ENCODE measurements around the gene KATNB1. TPM values are rescaled to one million over a fixed set of nuclear protein-coding genes. Genes with fewer than 3 reads are reported as not detected.

The KATNB1 gene
- total and polyA plus RNA-seq, 4 donors, result 14.9 to 39.3 (median 20.1) TPM

DNA sequence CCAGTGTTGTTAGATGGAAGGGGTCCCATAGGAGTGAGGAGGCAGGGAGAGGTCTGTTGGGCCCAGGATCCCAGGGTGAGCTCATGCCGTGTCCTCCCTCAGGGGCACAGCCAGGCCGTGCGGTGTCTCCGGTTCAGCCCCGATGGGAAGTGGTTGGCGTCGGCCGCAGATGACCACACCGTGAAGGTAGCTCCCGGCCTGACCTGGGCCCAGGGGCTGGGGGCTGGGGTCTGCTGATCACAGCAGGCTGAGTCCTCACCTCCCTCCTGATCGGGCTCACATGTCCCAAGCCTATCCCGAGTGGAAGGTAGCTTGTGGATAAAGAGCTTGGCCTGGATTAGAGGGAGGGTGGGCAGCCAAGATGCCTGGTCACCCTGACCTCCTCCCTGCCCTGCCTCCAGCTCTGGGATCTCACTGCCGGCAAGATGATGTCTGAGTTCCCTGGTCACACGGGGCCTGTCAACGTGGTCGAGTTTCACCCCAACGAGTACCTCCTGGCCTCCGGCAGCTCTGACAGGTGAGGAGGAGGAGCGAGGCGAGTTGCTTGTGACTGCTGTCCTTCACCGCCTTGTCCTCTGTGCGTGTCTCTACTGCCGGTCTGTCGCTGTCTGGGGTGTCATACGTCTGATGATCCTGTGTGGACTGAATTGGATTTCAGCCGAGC is 16.1 kb downstream of the KATNB1 start:
- H3K4me3 ChIP-seq, result no peak overlapping the region
- no peak for DNase-seq
- H3K9me3 ChIP-seq (ENCODE audit: control insufficient read depth in 4 of 4, insufficient read depth in 3 of 4, low read length in 3 of 4), result no peaks in the 10 kb centered on the region
- no peak overlapping the region for H3K27ac ChIP-seq (ENCODE audit: low read depth in 1 of 2, low read length in 1 of 2)
- H3K27me3 ChIP-seq (ENCODE audit: control insufficient read depth in 3 of 3, insufficient read depth in 3 of 3, low read length in 2 of 3), result no peaks in the 10 kb centered on the region
- H3K4me1 ChIP-seq (ENCODE audit: control insufficient read depth in 5 of 5, insufficient read depth in 5 of 5, low read length in 5 of 5), result no peaks in the 10 kb centered on the region
- TF ChIP-seq, protein P1, sequence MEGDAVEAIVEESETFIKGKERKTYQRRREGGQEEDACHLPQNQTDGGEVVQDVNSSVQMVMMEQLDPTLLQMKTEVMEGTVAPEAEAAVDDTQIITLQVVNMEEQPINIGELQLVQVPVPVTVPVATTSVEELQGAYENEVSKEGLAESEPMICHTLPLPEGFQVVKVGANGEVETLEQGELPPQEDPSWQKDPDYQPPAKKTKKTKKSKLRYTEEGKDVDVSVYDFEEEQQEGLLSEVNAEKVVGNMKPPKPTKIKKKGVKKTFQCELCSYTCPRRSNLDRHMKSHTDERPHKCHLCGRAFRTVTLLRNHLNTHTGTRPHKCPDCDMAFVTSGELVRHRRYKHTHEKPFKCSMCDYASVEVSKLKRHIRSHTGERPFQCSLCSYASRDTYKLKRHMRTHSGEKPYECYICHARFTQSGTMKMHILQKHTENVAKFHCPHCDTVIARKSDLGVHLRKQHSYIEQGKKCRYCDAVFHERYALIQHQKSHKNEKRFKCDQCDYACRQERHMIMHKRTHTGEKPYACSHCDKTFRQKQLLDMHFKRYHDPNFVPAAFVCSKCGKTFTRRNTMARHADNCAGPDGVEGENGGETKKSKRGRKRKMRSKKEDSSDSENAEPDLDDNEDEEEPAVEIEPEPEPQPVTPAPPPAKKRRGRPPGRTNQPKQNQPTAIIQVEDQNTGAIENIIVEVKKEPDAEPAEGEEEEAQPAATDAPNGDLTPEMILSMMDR (IDR thresholded peaks at IDR 0.05; ENCODE audit: control extremely low read depth, extremely low read depth), result no peak
- H3K9ac ChIP-seq (ENCODE audit: insufficient read depth in 1 of 2, low read length in 2 of 2), result no peak overlapping the region
- peaks cover 0 to 48% (median 4%) of the 10 kb centered on the region in 4 donors for H3K36me3 ChIP-seq (ENCODE audit: control insufficient read depth in 4 of 4, insufficient read depth in 4 of 4, low read length in 4 of 4)
- 93 to 94% methylated on average over 26 of the region's 26 CpGs for WGBS, 2 donors
- no peak for ATAC-seq (ENCODE audit: insufficient read depth, low FRiP score)

DNA sequence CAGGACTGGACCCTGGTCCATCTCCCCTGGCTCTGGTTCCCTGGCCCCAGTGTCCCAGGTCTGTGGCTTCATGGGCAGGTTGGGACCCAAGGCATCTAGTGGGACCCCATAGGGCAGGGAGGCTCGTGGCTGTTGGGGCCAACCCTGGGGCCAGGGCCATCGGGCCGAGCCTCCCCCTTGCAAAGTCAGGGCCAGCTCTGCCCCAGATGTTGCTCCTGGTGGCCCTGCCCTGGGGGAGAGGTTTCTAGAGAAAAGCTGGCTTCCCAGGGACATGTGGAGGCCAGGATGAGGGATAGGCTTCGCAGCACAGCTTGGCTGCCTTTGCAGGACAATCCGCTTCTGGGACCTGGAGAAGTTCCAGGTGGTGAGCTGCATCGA is 16.6 kb downstream of the KATNB1 start:
- Histone ChIP-seq H3K36me3 (ENCODE audit: control insufficient read depth in 4 of 4, insufficient read depth in 4 of 4, low read length in 4 of 4) (peaks cover 0 to 51% (median 6%) of the 10 kb centered on the region in 4 donors), H3K4me3 (no peak overlapping the region)
- WGBS, 2 donors, result 85 to 91% methylated on average over 6 of the region's 6 CpGs

DNA sequence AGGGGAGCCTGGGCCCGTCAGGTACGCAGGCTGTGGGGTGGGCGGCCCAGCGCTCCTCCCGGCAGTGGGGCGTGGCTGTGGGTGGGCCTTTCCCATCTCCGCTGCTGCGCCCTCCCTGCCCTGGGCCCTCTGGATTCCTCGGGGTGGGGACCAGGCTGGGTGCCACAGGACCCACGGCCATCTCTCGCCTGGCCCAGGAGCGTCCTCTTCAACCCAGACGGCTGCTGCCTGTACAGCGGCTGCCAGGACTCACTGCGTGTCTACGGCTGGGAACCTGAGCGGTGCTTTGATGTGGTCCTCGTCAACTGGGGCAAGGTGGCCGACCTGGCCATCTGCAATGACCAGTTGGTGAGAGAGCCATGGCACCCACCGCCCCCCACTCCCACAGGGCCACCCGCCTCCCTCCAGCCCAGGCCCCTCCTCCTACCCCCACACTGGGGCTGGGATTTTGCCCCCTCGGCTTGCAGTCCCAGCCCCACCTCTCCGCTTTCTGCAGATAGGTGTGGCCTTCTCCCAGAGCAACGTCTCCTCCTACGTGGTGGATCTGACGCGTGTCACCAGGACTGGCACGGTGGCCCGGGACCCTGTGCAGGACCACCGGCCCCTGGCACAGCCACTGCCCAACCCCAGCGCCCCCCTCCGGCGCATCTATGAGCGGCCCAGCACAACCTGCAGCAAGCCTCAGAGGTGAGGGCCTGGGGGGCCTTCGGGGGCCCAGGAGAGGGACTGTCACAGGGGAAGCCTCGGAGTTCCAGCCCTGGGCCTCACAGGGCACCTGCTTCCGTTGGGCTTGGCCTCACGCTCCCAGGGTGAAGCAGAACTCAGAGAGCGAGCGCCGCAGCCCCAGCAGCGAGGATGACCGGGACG is 17.2 kb downstream of the KATNB1 start:
- no peaks in the 10 kb centered on the region for H3K4me1 ChIP-seq (ENCODE audit: control insufficient read depth in 5 of 5, insufficient read depth in 5 of 5, low read length in 5 of 5)
- no peak overlapping the region for H3K9ac ChIP-seq (ENCODE audit: insufficient read depth in 1 of 2, low read length in 2 of 2)
- no peaks in the 10 kb centered on the region for H3K9me3 ChIP-seq (ENCODE audit: control insufficient read depth in 4 of 4, insufficient read depth in 3 of 4, low read length in 3 of 4)
- no peaks in the 10 kb centered on the region for H3K27me3 ChIP-seq (ENCODE audit: control insufficient read depth in 3 of 3, insufficient read depth in 3 of 3, low read length in 2 of 3)
- WGBS, 2 donors, result 89 to 92% methylated on average over 42 to 44 of the region's 44 CpGs
- DNase-seq, result peak in 1 of 3 donors; percentile 7
- peaks cover 0 to 48% (median 9%) of the 10 kb centered on the region in 4 donors for H3K36me3 ChIP-seq (ENCODE audit: control insufficient read depth in 4 of 4, insufficient read depth in 4 of 4, low read length in 4 of 4)
- H3K4me3 ChIP-seq, result no peak overlapping the region
- TF ChIP-seq, protein P1 (IDR thresholded peaks at IDR 0.05; ENCODE audit: control extremely low read depth, extremely low read depth), result no peak
- no peak overlapping the region for H3K27ac ChIP-seq (ENCODE audit: low read depth in 1 of 2, low read length in 1 of 2)
- no peak for ATAC-seq (ENCODE audit: insufficient read depth, low FRiP score)

More for the DNA sequence above, 16.6 kb downstream of the KATNB1 start:
- TF ChIP-seq, protein P1 (IDR thresholded peaks at IDR 0.05; ENCODE audit: control extremely low read depth, extremely low read depth), result no peak
- Histone ChIP-seq H3K9me3 (ENCODE audit: control insufficient read depth in 4 of 4, insufficient read depth in 3 of 4, low read length in 3 of 4) (no peaks in the 10 kb centered on the region), H3K4me1 (ENCODE audit: control insufficient read depth in 5 of 5, insufficient read depth in 5 of 5, low read length in 5 of 5) (no peaks in the 10 kb centered on the region), H3K9ac (ENCODE audit: insufficient read depth in 1 of 2, low read length in 2 of 2) (no peak overlapping the region), H3K27me3 (ENCODE audit: control insufficient read depth in 3 of 3, insufficient read depth in 3 of 3, low read length in 2 of 3) (no peaks in the 10 kb centered on the region), H3K27ac (ENCODE audit: low read depth in 1 of 2, low read length in 1 of 2) (no peak overlapping the region)
- ATAC-seq (ENCODE audit: insufficient read depth, low FRiP score) (no peak), DNase-seq (no peak)

Data from lung (tissue), 12 donors.